ENCODE measurements around the gene ZNF608. TPM values are rescaled to one million over a fixed set of nuclear protein-coding genes. Genes with fewer than 3 reads are reported as not detected.

Gene ZNF608, protein sequence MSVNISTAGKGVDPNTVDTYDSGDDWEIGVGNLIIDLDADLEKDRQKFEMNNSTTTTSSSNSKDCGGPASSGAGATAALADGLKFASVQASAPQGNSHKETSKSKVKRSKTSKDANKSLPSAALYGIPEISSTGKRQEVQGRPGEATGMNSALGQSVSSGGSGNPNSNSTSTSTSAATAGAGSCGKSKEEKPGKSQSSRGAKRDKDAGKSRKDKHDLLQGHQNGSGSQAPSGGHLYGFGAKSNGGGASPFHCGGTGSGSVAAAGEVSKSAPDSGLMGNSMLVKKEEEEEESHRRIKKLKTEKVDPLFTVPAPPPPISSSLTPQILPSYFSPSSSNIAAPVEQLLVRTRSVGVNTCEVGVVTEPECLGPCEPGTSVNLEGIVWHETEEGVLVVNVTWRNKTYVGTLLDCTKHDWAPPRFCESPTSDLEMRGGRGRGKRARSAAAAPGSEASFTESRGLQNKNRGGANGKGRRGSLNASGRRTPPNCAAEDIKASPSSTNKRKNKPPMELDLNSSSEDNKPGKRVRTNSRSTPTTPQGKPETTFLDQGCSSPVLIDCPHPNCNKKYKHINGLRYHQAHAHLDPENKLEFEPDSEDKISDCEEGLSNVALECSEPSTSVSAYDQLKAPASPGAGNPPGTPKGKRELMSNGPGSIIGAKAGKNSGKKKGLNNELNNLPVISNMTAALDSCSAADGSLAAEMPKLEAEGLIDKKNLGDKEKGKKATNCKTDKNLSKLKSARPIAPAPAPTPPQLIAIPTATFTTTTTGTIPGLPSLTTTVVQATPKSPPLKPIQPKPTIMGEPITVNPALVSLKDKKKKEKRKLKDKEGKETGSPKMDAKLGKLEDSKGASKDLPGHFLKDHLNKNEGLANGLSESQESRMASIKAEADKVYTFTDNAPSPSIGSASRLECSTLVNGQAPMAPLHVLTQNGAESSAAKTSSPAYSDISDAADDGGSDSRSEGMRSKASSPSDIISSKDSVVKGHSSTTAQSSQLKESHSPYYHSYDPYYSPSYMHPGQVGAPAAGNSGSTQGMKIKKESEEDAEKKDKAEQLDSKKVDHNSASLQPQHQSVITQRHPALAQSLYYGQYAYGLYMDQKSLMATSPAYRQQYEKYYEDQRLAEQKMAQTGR (N-terminal part only)
- total RNA-seq (10 to 100 TPM in 5 of 7 donors, 1 to 10 TPM in 2; 7.7 to 14.4 (median 10.9) TPM), polyA plus RNA-seq (1 to 10 TPM; 5.8 to 9.9 (median 6.9) TPM)
- long read RNA-seq, donor 1 = 0 reads
- long read RNA-seq, donor 2 = 0 reads

DNA sequence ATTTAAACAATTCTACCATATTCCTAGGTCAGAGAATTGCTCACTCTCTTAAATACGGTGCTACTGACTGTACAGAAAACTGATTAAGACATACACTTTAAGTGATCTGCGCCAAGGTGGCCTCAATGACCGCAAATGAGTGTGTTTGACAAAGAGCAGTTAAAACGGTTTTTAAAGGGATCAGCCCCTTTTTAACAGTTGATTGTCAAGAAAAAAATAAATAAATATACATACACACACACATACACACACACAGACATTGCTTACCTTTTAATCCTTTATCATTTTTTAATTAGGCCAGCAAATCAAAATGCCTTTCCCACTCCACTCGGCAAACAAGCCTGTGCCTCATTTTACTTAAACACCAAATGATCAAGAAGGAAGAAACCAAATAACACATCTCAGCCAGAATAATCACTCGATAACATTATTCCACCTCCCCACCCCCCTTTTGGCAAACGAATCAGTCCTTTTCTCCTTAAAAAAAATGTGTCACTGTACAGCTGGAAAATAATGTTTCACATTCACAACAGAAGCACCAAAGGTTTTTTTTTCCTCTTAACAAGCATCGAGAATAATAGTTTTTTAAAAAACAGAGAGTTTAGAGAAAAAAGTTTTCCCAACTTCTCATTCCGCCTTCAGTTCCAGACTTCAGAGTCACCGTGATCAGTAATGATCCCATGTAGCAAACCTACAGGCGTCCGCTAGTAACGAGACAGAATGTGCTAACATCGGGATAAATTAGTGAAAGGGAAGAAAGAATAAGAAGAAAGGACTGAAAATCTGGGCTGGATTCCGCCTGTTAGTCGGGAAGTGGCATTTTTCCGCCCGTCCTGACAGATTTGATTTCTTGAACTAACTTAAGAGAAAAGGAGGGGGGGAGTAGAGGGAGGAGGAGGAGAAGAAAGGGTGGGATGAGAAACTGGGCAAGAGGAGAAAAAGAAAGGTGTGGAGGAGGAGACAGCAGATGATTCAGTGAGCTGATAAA is at the start of gene ZNF608:
Gene ZNF608 (minus strand): TSS at position 712 of the 988 bp plus-strand sequence. CDS start 1,650 bp downstream, outside the sequence.
- peaks cover 5 to 85% (median 51%) of the 10 kb centered on the region in 6 donors for H3K4me1 ChIP-seq
- intact Hi-C loops (cut with DNase I; ENCODE audit: low total_unique reads) = no loop called here
- peaks cover 0 to 74% (median 7%) of the 10 kb centered on the region in 7 donors for H3K27me3 ChIP-seq (replicated peaks in 1 of 7)

GRCh38 chr5:124795829-124796228 is 49.4 kb upstream of the ZNF608 start:
- no peak for DNase-seq
- 70 to 81% (median 75%) methylated on average over 4 of the region's 4 CpGs for WGBS, 5 donors
- Histone ChIP-seq H3K9me3 (no peaks in the 10 kb centered on the region), H3K4me3 (no peak overlapping the region), H3K4me1 (no peaks in the 10 kb centered on the region), H3K36me3 (no peaks in the 10 kb centered on the region), H3K27ac (no peak overlapping the region), H3K27me3 (replicated peaks in 1 of 7) (no peaks in the 10 kb centered on the region)
- TF ChIP-seq CTCF (IDR thresholded peaks at IDR 0.05 in 8 of 11, conservative IDR thresholded peaks at IDR 0.05 in 3 of 11) (no peak), POLR2AphosphoS5 (IDR thresholded peaks at IDR 0.05) (no peak), POLR2A (IDR thresholded peaks at IDR 0.05) (no peak)
- intact Hi-C loops (cut with DNase I; ENCODE audit: low total_unique reads) = no loop called here

More for the DNA sequence above, at the start of gene ZNF608:
- no peaks in the 10 kb centered on the region for H3K9me3 ChIP-seq
- no peaks in the 10 kb centered on the region for H3K36me3 ChIP-seq
- H3K27ac ChIP-seq = peak within 1 kb of the TSS; percentile 63 to 92 (median 87)
- DNase-seq = no peak
- H3K4me3 ChIP-seq = peak within 1 kb of the TSS; percentile 16 to 69 (median 42)
- WGBS, 5 donors = 5 to 8% (median 6%) methylated on average over 18 of the region's 18 CpGs
- TF ChIP-seq POLR2A (IDR thresholded peaks at IDR 0.05) (peak in 1 of 3 donors; percentile 4), CTCF (IDR thresholded peaks at IDR 0.05 in 8 of 11, conservative IDR thresholded peaks at IDR 0.05 in 3 of 11) (no peak)

GRCh38 chr5:124790895-124791732 is 44.7 kb upstream of the ZNF608 start:
- Histone ChIP-seq H3K27me3 (replicated peaks in 1 of 7) (no peaks in the 10 kb centered on the region), H3K27ac (no peak overlapping the region), H3K9me3 (no peaks in the 10 kb centered on the region), H3K4me1 (no peaks in the 10 kb centered on the region), H3K36me3 (no peaks in the 10 kb centered on the region), H3K4me3 (no peak overlapping the region)
- no peak for DNase-seq
- intact Hi-C loops (cut with DNase I; ENCODE audit: low total_unique reads) = no loop called here
- no peak for TF ChIP-seq CTCF (IDR thresholded peaks at IDR 0.05 in 8 of 11, conservative IDR thresholded peaks at IDR 0.05 in 3 of 11)
- no peak for TF ChIP-seq POLR2AphosphoS5 (IDR thresholded peaks at IDR 0.05)
- TF ChIP-seq POLR2A (IDR thresholded peaks at IDR 0.05) = no peak
- WGBS, 5 donors = 60 to 77% (median 66%) methylated on average over 7 of the region's 7 CpGs
